Right ventricle myocardium inferior (tissue), 1 donor: ENCODE measurements around the gene TLL1. TPM values are rescaled to one million over a fixed set of nuclear protein-coding genes. Genes with fewer than 3 reads are reported as not detected.

Experiments
- ATAC-seq: fragments of 200-7000 bp; cut with Tn5 transposase; one replicate; pipeline ENCODE4 v1.9.1; 2020; ENCODE audit warnings: mild to moderate bottlenecking, moderate library complexity
- DNase-seq: peaks from one replicate; pipeline ENCODE4 v3.0.0; 2021; ENCODE audit errors: missing footprints
- intact Hi-C: fragments of 100-400 bp; cut with DNase I; formaldehyde crosslinking; loops from one replicate; pipeline ENCODE4 v1.11.0; 2022
- total RNA-seq: library from RNA; stranded (reverse); fragmentation: NEBNext Ultra II Directional; extraction: Animal tissue kit (Norgen Biotek cat#: 25700); gene quantifications from one replicate; pipeline ENCODE4 v1.2.1, GENCODE V29; 2021
- donor health status: DM: no; HTN: yes; CAD: no; lungs with severe emphysema.

The TLL1 gene
- total RNA-seq, 1 donor from 2014 or later = 0.54 TPM

DNA sequence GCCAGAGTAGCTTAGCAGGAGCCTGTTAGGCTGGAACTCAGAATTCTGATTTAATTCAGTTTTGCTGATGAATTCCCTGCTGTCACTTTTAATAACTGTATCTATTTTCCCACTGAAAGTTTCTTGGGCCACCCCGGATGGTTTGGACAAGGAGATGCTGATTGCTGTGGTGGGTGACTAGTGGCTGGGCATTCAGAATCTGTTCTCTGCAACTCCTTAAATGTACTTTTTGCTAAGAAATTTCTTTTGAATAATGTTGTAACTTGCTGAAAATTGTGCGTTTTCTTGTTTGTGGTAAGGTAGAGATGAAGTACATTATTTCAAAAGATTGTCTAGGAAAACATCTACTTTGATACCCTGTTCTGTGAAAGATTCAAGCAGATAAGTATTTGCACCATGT lies 2.4 kb downstream of the TLL1 start:
- intact Hi-C loops = loop anchor here (10.0 kb wide), 1 partner anchor 251 kb away; no protein-coding TSS in a partner anchor
- no peak for DNase-seq
- ATAC-seq = no peak

DNA sequence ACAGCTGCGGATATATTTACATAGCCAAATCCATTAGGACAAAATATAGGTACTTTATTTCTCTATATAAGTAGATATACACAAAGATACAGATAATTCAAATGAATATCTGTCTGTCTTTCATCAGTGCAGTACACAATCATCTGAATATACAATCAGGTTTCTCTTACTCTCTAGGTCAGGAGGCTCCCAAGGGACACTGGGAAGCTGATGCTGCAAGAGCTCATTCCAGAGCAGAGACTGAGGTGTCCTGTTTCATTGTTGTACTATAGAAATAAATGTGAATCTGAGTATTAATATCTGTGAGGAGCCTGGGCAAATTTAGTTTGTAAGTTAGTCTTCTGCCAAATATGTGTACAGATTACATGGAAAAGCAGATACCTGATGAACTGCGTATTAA lies 4.2 kb downstream of the TLL1 start:
- DNase-seq (no peak), ATAC-seq (no peak)
- intact Hi-C loops = loop anchor here (10.0 kb wide), 1 partner anchor 252 kb away; no protein-coding TSS in a partner anchor

DNA sequence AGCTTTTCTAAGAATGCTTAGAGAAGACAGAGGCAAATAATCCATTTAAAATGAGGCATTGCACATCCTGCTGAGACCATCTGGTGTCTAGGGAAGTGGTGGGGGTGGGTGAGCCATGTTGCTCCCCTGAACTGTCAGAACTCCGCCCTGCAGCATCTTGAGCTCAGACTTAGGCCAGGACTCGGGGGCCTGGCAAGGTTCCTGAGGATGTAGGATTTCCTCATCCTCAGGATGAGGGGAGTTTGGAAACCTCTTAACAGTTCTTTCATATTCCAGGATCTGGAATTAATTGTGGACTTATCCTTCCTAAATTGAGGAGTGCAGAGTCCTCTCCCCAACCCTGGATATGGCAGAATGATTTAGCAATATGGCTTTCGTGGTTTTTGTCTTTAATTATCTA lies 6.6 kb downstream of the TLL1 start:
- DNase-seq = no peak
- ATAC-seq = no peak
- intact Hi-C loops = loop anchor here (10.0 kb wide), 1 partner anchor 255 kb away; no protein-coding TSS in a partner anchor

DNA sequence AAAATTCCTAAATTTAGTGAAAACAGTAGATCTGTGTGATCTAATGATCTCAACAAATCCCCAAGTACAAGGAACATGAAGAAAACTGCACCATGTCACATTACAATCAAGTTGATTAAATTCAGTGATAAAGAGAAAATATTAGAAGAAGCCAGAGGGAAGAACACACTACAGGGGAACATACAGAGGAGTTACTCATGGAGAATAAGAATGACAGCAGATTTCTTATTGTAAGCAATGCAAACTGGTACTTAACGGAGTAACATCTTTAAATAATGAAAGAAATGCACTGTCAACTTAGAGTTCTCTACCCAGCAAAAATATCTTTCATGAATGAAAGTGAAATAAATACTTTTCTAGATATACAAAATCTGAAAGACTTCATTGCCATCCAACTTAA lies 21.1 kb downstream of the TLL1 start:
- no peak for DNase-seq
- intact Hi-C loops = no loop called here
- no peak for ATAC-seq

DNA sequence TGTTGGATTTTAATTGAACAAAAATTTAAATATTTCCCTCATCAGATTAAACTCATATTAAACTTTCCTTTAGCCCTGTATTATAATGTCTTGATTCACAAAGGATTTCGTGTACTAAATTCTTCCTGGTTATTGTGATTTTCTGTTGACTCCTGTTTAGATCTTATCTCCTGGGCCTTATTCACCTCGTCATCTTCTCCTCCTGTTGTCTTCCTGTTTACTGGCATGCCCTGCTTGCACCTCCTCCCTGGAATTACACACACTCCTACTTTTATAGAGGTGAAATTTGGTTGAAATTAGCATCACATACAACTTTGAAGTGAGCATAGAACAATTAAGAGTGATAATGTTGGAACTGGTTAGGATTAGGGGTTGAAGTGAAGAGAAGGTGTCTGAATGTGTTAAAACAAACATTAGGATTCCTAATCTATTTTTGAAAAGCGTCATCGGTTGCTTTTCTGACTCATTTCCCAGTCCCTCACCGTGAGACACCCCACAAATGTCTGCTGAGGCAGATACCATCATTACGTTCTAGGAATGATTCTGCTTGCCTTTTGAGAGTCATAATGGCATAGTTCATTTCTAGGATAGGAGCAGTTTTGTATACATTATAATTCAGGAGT lies 32.5 kb downstream of the TLL1 start:
- no peak for ATAC-seq
- no peak for DNase-seq
- intact Hi-C loops = no loop called here

DNA sequence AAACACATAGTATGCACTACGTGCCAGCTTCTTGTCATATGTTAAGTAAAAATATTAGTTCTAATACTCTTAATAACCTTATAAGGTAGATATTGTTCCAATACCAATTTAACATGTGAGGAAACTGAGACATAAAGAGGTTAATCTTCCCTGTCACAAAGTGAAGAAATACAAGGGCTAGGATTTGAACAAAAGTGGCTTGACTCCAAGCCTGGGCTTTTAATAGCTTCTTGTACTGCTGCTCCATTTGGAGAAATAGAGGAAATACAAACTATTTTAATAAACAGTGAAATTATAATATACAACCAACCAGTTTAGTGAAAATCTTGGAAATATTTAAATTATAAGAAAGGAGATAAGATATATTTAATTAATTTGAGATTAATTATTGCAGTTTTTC lies 33.2 kb downstream of the TLL1 start:
- DNase-seq (no peak), ATAC-seq (no peak)
- intact Hi-C loops = no loop called here

DNA sequence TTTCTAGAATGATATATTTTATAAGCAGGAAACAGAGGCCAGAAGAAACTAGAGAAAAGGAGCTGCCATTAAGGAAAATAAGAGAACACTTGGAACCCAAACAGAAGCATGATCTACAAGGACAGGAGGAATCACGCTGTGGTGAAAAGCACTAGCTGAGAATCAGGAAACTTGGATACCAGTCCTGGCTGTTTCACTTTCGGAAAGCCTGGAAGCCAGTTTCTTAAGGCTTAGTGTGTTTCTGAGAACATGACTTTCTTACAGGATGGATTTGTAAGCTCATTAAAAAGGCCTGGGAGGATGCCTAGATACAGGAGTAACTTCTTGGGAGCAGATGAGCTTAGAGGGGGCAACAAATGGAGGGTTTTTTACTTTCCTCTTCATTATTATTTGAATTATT lies 36.9 kb downstream of the TLL1 start:
- peak; percentile 31 for ATAC-seq
- intact Hi-C loops = no loop called here
- no peak for DNase-seq

DNA sequence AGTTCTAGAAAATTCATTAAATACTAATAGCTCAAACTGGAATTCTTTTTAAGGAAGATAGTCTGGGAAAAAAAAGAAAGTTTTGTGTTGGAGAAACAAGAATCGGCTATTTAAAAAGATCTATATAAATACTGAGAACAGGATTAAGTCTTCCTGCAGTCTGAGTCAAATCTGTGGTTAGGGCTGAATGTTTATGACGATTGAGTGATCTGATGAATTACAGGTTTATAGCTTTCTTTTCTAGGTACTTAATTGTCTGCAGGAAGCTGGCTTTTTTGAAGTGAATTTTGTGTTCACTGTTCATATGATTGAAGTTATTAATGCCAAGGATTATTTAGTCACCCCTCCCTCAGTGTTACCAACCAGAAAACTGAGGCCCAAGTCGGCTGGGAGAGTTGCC lies 42.2 kb downstream of the TLL1 start:
- ATAC-seq (no peak), DNase-seq (no peak)
- intact Hi-C loops = no loop called here

DNA sequence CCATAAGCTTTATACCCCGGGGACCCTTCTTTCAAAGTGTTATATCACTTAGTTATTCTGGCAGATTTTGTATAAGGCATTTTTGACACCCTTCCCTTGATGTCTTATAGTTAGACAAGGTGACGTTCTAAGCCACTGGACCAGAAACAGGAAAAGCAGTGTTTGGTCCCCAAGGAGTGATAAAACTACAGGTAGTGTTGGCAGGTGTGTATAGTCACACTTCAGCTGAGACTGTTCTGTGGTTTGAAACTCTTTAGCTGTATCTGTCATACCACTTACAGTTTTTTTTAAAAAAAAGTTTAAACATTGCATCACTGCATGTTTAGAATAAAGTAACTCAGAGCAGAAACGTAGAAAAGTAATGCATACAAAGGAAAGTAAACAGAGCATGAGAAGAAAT lies 48.5 kb downstream of the TLL1 start:
- intact Hi-C loops = no loop called here
- no peak for ATAC-seq
- DNase-seq = no peak

DNA sequence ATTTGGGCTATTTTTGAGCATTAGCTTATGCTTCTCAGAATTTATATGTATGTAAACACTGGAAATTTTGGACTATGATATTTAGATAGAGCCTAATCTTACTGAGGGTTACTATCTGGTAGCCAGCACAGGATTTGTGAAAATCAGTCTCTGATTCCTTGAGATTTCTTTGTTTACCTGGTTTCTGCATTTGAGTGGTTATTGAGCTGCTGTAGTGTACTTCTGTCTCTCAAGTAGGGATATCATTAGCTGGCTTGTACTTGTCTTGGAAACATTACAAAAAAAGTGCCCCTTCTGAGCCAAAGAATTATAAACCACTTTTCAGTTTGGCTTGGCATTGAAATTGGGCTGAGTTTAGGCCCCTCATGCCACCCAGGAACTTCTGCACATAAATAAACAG lies 49.7 kb downstream of the TLL1 start:
- ATAC-seq (no peak), DNase-seq (no peak)
- intact Hi-C loops = no loop called here

DNA sequence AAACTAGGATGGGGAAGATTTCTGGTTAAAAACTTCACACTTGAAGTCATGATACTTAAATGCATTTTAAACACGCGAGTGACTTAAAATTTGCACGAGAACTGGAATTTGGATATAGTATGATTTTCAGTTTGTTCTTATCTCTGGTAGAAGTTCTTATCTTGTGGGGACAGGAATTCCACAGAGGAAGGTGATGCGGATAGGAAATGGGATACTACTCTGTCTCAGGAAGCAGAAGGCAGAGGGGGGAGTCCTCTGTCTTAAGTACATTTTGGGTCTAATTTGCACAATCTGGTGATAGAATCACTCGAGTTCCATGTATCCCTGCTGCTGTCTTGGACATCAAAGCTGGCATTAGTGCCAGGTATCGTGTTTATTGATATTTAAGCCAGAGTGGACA lies 53.3 kb downstream of the TLL1 start:
- DNase-seq (no peak), ATAC-seq (no peak)
- intact Hi-C loops = no loop called here

DNA sequence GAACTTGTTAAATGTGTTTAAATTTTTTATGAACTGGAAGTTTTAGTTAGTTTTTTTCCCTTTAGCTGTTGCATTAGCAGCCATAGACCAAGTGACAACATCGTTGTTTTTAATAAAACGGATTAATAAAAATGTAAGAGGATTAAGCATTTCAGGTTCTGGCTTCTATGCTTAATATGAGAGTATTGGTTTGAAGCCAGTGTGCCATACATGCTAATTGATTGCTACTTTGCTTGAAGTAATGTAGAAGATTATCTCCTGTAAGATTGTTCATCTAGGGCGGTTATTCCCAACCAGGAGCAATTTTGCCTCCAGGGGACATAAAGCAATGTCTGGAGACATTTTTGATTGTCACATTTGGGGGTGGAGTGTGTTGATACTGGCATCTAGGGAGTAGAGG lies 54.3 kb downstream of the TLL1 start:
- intact Hi-C loops = no loop called here

DNA sequence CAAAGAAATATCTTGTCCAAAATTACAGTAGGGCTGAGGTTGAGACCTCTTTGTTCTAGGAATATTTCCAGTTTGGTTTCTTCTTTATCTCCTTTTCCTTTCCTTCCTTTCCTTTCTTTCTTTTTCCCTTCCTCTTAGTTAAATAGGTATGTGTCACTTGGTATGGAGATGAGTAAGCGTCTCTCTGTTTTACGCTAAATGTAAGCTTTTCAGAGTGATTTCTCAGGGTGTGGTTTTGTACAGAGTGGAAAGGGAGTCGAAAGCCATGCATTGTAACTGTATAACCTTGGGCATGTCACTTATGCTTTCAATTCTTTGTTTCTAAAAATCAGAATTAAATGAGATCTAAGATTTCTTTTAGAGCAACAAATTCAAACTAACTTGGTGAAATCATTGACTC lies 54.8 kb downstream of the TLL1 start:
- ATAC-seq (no peak), DNase-seq (no peak)
- intact Hi-C loops = no loop called here

More for the DNA sequence above, 54.3 kb downstream of the TLL1 start:
- no peak for DNase-seq
- no peak for ATAC-seq

DNA sequence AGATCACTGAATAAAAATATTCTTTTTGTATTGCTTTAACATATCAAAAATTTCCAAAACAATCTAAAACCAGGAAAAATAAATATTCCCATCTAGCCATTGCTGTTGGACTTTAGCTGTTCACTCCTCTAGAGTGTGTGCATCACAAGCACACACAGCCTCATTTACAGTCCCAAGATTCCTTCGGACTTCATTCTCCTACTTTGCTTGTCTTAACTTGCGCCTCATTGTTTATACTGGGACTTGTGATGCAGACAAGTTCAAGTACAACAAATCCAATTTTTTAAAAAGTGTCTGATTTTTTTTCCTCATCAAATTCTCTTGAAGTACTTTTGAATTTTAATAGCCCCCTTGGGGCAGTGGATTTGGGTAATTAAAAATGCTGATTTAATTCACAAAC lies 55.6 kb downstream of the TLL1 start:
- intact Hi-C loops = no loop called here
- no peak for ATAC-seq
- no peak for DNase-seq

DNA sequence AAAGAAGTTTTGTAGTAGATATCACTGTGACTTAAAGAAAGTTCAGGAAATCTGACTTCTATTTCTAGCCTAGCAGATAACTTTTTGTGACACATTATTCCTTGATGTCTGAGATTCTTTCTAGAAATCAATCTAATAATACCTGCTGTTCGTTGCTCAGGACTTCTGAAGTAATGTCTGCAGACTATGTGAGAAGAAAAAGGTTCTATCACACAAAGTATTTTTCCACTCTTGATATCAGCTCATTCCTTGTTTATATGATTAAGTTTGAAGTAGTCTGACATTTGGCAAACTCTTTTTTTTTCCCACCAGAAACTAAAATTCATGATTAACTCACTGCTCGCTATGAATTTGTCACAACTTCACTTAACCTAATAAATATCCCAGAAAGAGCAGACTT lies 56.6 kb downstream of the TLL1 start:
- intact Hi-C loops = no loop called here
- DNase-seq (no peak), ATAC-seq (no peak)

DNA sequence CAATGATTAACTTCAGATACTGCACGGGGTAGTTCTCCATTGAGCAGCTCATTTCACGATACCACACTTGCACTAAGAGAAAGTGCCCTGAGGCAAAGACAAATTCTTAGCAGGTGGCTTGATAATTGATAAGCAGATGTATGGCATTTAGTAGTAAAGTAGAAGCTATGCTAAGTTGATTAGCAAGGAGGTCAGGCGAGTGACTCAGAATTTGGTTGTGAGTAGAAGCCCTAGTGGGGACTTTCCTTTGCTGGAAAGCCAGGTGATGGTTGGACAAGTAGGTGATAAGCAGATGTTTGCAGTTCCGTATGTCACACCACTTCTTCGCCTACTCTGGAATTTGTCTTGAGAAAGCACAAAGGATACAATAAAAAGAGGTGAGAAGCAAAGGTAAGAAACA lies 58.7 kb downstream of the TLL1 start:
- ATAC-seq (no peak), DNase-seq (no peak)
- intact Hi-C loops = no loop called here

DNA sequence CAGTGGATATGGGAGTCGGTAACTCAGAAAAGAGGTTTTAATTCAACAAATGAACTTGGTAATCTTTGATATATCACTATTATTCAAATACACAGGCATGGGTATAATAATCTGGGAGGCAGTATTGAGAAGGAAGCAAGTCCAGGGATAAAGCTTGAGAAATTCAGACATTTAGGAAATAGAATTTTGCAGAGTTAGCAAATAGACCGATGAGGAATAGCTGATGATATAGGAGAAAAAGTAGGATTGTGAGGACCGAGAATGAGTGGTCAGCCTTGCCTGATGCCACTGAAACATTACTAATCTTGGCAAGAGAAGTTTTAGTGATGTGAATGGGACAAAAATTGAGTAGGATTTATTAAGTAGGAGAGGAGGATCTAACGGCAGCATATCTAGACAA lies 71.9 kb downstream of the TLL1 start:
- ATAC-seq (no peak), DNase-seq (no peak)
- intact Hi-C loops = no loop called here

DNA sequence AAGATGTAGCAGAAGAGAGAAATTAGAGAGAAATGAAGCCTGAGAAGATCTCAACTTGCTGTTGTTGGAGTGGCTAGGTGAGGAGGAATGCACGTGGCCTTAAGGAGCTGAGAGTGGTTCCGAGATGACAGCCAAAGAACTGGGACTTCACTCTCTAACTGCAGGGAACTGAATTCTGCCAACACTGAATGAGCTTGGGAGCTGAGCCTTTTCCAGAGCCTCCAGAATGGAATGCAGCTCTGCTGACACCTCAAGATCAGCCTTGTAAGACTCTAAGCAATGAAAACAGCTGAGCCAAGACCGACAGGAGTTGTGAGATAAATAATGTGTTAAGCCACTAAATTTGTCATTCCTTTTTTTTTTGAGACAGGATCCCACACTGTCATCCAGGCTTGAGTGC lies 73.0 kb downstream of the TLL1 start:
- intact Hi-C loops = no loop called here
- ATAC-seq (no peak), DNase-seq (no peak)

DNA sequence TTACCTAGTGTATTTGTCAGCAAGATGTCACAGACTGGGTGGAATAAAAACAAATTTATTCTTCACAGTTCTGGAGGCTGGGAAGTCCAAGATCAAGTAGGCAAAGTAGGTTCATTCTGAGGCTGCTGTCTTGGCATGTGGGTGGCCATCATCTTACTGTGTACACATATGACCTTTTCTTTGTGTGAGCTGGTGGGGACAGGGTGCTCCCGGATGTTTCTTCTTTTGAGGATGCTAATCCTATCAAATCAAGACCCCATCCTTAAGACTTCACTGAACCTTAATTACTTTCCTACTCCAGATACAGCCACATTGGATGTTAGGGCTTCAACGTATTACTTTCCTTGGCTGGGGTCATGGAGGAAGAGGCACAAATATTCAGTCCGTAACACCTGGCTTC lies 74.0 kb downstream of the TLL1 start:
- no peak for DNase-seq
- intact Hi-C loops = no loop called here
- ATAC-seq = no peak

DNA sequence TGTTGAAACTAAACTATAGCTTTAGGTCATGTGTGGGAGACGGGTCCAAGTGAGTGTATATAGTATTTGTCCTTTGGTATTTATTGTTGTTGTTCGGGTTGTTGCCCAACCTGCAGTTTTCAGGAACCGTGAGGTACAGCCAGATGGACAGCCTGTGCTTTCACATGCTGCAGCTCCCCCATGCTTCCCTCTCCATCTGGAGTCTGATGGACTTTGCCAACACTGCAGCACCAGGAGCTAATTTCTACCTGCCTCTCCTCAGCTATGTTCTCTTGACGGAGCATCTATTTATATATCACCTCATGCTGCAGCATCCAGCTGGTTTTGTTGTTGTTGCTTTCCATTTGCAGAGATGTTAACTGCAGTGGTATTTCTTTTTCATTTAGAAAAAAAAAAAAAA lies 80.1 kb downstream of the TLL1 start:
- DNase-seq (no peak), ATAC-seq (no peak)
- intact Hi-C loops = no loop called here

DNA sequence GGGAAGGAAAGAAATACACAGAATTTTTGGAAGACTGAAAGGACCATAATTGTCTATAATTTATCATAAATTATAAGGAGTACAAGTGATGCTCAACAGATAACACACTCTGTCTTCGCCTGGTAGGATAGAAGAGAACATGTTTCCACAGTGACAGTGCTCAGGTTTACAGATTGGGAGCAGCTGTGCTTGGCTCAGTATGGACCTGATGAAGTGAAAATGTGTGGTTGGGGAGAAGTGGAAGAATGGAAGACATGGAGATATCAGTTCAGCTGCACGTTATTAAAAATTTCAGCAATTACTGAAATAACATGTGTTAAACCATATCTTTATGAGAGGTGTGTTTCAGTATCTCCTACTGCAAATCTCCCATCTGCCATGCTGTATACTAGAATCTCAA lies 90.6 kb downstream of the TLL1 start:
- intact Hi-C loops = no loop called here
- DNase-seq (no peak), ATAC-seq (no peak)
